OCI-LY1 (cell line): ENCODE measurements around the gene HS3ST3B1.

Experiments
- H2AFZ ChIP-seq: fragments of 200-600 bp; sonication (generic), shearing (Covaris generic); 2 replicates; pipeline ENCODE4 v1.6.0; 2014; ENCODE audit warnings: antibody characterized with exemption, mild to moderate bottlenecking, low read length
- H3F3A ChIP-seq: fragments of 200-600 bp; sonication (generic), shearing (Covaris generic); 2 replicates; pipeline ENCODE4 v1.6.0; 2014; ENCODE audit warnings: mild to moderate bottlenecking, antibody characterized with exemption, low read length, moderate library complexity; ENCODE audit not compliant: insufficient read depth
- H3K27ac ChIP-seq: fragments of 200-600 bp; sonication (generic); 2 replicates; pipeline ENCODE4 v1.5.1; 2014; ENCODE audit warnings: low read length, mixed run types, mild to moderate bottlenecking, low read depth; ENCODE audit not compliant: poor library complexity, severe bottlenecking
- H3K27me3 ChIP-seq: fragments of 200-600 bp; sonication (generic); 2 replicates; pipeline ENCODE4 v1.6.0; 2014; ENCODE audit warnings: antibody characterized with exemption, mild to moderate bottlenecking, low read length, moderate library complexity; ENCODE audit not compliant: insufficient read depth
- H3K36me3 ChIP-seq: fragments of 200-600 bp; sonication (generic); 2 replicates; pipeline ENCODE4 v1.6.1; 2014; ENCODE audit warnings: mild to moderate bottlenecking, antibody characterized with exemption, low read length, moderate library complexity, mixed read lengths; ENCODE audit not compliant: insufficient read depth
- H3K4me1 ChIP-seq: fragments of 200-600 bp; sonication (generic); 2 replicates; pipeline ENCODE4 v1.5.1; 2014; ENCODE audit warnings: mild to moderate bottlenecking, low read length, moderate library complexity; ENCODE audit not compliant: insufficient read depth, severe bottlenecking
- H3K4me2 ChIP-seq: fragments of 200-600 bp; sonication (generic), shearing (Covaris generic); 2 replicates; pipeline ENCODE4 v1.6.1; 2014; ENCODE audit warnings: low read length
- H3K4me3 ChIP-seq: fragments of 200-600 bp; sonication (generic); 2 replicates; pipeline ENCODE4 v1.5.1; 2014; ENCODE audit warnings: low read length, low read depth, mild to moderate bottlenecking, mixed read lengths; ENCODE audit not compliant: poor library complexity, severe bottlenecking
- H3K79me2 ChIP-seq: fragments of 200-600 bp; shearing (Covaris generic); 2 replicates; pipeline ENCODE4 v1.6.1; 2016; ENCODE audit warnings: mixed run types, low read length, mixed read lengths; ENCODE audit not compliant: insufficient read depth
- H3K9ac ChIP-seq: fragments of 200-600 bp; sonication (generic), shearing (Covaris generic); 2 replicates; pipeline ENCODE4 v1.6.1; 2014; ENCODE audit warnings: mild to moderate bottlenecking, low read length, mixed read lengths
- H3K9me2 ChIP-seq: fragments of 200-600 bp; sonication (generic), shearing (Covaris generic); 2 replicates; pipeline ENCODE4 v1.6.1; 2014; ENCODE audit warnings: low read depth, mild to moderate bottlenecking, low read length, mixed read lengths
- H3K9me3 ChIP-seq: fragments of 200-600 bp; shearing (Covaris generic); 2 replicates; pipeline ENCODE4 v1.6.1; 2014; ENCODE audit warnings: low read length, mixed read lengths
- H4K20me1 ChIP-seq: fragments of 200-600 bp; sonication (generic), shearing (Covaris generic); 2 replicates; pipeline ENCODE4 v1.6.0; 2016; ENCODE audit warnings: mild to moderate bottlenecking, low read length; ENCODE audit not compliant: insufficient read depth
- CTCF ChIP-seq: fragments of 200-600 bp; sonication (generic), shearing (Covaris generic); IDR thresholded peaks from 2 replicates; pipeline ENCODE4 v1.5.1; 2017; ENCODE audit warnings: mild to moderate bottlenecking, antibody characterized with exemption, low read length, moderate library complexity, mixed read lengths
- EZH2 ChIP-seq: fragments of 200-600 bp; sonication (generic), shearing (Covaris generic); IDR thresholded peaks from 2 replicates; pipeline ENCODE4 v1.8.0; 2017; ENCODE audit warnings: borderline replicate concordance, mixed run types, mild to moderate bottlenecking, antibody characterized with exemption, low read length, moderate library complexity, mixed read lengths

The HS3ST3B1 gene

DNA sequence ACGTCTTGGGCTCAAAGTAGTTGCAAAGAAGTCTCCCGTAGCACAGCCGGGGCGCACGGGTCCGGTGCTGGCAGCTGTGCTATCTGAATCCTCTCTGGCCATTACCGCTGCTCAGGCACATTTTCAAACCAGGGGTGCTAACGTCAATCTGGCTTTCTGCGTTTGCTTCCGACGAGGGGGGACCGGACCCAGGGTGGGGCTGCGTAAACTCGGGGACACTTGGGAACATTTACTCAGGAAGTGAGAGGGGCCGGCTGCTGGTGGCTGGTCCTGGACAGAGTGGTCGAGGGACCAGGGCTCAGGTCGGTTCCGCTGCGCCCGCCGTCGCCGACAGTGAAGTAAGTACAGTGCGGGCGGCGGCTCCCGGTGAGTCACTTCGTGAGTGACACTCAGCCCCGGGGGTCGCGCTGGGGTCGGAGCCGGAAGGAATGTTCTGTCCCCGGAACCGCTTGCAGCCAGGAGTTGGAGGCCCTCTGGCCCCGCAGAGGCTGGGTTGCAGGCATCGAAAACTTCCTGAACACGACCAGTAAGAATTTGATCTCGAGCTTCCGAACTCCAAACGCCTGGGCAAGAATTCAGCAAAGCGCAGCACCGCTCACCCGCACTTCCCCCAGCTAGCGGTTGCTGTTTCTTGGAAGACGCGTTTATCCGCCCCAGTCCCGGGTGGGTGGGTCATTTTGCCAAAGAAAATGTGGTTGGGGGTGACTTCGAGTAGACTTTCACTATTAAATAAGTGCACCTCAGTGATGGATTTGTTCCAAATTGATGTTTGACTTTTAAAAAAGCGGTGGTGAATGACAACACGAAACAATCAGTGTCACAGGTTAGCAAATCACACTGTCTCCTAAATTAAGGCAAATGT, 1.4 kb upstream of the HS3ST3B1 start:
- H3K27me3 ChIP-seq: no peaks in the 10 kb centered on the region
- H3F3A ChIP-seq: no peaks in the 10 kb centered on the region
- no peak overlapping the region for H2AFZ ChIP-seq
- TF ChIP-seq EZH2 (no peak), CTCF (no peak)
- H4K20me1 ChIP-seq: no peaks in the 10 kb centered on the region
- no peaks in the 10 kb centered on the region for H3K79me2 ChIP-seq
- no peak overlapping the region for H3K9ac ChIP-seq
- no peak overlapping the region for H3K4me2 ChIP-seq
- no peaks in the 10 kb centered on the region for H3K9me3 ChIP-seq
- no peaks in the 10 kb centered on the region for H3K36me3 ChIP-seq
- H3K4me3 ChIP-seq: no peak overlapping the region
- H3K27ac ChIP-seq: no peak overlapping the region
- peaks cover 8% of the 10 kb centered on the region for H3K4me1 ChIP-seq
- H3K9me2 ChIP-seq: no peaks in the 10 kb centered on the region

DNA sequence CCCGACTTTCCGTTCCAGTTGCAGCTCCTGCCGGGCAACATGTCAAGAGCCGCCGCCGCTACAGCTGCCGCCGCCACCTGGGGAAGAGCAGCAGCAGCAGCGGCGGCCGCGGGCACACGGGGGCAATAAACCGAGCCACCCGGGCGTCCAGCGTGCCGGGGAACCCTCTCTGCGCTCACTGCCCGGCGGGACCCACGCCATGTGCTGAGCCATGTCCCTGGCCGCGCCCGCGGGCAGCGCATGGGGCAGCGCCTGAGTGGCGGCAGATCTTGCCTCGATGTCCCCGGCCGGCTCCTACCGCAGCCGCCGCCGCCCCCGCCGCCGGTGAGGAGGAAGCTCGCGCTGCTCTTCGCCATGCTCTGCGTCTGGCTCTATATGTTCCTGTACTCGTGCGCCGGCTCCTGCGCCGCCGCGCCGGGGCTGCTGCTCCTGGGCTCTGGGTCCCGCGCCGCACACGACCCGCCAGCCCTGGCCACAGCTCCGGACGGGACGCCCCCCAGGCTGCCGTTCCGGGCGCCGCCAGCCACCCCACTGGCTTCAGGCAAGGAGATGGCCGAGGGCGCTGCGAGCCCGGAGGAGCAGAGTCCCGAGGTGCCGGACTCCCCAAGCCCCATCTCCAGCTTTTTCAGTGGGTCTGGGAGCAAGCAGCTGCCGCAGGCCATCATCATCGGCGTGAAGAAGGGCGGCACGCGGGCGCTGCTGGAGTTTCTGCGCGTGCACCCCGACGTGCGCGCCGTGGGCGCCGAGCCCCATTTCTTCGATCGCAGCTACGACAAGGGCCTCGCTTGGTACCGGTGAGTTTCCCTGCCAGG, 604 bp downstream of the HS3ST3B1 start:
- Histone ChIP-seq H3K4me3 (peak overlapping the region; percentile 52), H3K9ac (no peak overlapping the region), H3K9me2 (no peaks in the 10 kb centered on the region), H3K4me1 (peaks cover 8% of the 10 kb centered on the region), H2AFZ (no peak overlapping the region), H3K79me2 (no peaks in the 10 kb centered on the region), H3K27ac (no peak overlapping the region), H3K9me3 (no peaks in the 10 kb centered on the region), H3F3A (no peaks in the 10 kb centered on the region), H3K4me2 (peak overlapping the region; percentile 73), H3K36me3 (no peaks in the 10 kb centered on the region), H3K27me3 (no peaks in the 10 kb centered on the region), H4K20me1 (no peaks in the 10 kb centered on the region)
- TF ChIP-seq CTCF (no peak), EZH2 (no peak)

DNA sequence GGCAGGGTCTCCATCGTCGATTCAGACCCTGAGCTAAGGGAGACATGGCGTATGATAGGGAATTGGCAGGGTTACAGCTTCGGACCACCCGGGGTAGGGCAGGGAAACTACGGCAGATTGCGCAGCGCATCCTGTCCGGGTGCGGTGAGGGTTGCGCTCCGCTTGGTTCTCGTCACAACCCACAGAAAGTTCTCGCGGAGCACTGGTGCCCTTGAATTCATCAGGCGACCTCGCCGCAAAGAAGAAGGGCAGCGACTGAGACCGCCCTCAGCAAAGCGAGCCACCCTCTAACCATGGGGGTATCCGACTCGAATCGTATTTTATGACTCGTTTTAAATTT, 1.2 kb downstream of the HS3ST3B1 start:
- Histone ChIP-seq H3K4me3 (peak overlapping the region; percentile 52), H3K27me3 (no peaks in the 10 kb centered on the region), H3K4me2 (peak overlapping the region; percentile 73), H3F3A (no peaks in the 10 kb centered on the region), H3K4me1 (peaks cover 8% of the 10 kb centered on the region), H3K9ac (no peak overlapping the region), H3K9me2 (no peaks in the 10 kb centered on the region), H2AFZ (no peak overlapping the region), H3K36me3 (no peaks in the 10 kb centered on the region), H3K27ac (no peak overlapping the region), H4K20me1 (no peaks in the 10 kb centered on the region), H3K9me3 (no peaks in the 10 kb centered on the region), H3K79me2 (no peaks in the 10 kb centered on the region)
- TF ChIP-seq EZH2: no peak
- no peak for TF ChIP-seq CTCF
